NB4 (cell line): Measurements from ENCODE around the gene PLEKHF1.

ENCODE experiments used
- POLR2A ChIP-seq: IDR thresholded peaks from 2 replicates; pipeline ENCODE4 v1.6.1; 2011; ENCODE audit warnings: mild to moderate bottlenecking; ENCODE audit not compliant: insufficient read length; ENCODE audit errors: extremely low read depth
- TF ChIP-seq, protein P1 (sequence below): IDR thresholded peaks from one replicate; pipeline ENCODE4 v1.5.1; 2012; ENCODE audit warnings: low read depth, low read length

DNA sequence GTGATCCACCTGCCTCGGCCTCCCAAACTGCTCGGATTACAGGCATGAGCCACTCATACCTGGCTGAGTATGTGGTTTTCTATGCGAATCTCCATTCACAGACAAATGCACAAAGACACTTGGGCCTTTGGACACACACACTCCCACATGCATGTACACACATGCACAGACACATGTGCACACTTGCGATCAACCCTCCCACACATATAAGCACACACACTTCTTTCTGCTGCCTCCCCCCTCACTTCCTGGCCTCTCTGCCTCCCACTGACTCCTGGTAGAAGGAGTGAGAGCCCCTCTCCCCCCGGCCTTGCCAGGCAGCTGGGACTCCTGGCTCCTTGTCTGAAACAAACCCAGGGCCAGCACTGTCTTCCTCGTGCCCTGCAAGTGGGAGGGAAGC is 29.3 kb upstream of the PLEKHF1 start:
- TF ChIP-seq, protein P1, sequence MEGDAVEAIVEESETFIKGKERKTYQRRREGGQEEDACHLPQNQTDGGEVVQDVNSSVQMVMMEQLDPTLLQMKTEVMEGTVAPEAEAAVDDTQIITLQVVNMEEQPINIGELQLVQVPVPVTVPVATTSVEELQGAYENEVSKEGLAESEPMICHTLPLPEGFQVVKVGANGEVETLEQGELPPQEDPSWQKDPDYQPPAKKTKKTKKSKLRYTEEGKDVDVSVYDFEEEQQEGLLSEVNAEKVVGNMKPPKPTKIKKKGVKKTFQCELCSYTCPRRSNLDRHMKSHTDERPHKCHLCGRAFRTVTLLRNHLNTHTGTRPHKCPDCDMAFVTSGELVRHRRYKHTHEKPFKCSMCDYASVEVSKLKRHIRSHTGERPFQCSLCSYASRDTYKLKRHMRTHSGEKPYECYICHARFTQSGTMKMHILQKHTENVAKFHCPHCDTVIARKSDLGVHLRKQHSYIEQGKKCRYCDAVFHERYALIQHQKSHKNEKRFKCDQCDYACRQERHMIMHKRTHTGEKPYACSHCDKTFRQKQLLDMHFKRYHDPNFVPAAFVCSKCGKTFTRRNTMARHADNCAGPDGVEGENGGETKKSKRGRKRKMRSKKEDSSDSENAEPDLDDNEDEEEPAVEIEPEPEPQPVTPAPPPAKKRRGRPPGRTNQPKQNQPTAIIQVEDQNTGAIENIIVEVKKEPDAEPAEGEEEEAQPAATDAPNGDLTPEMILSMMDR, result no peak
- no peak for TF ChIP-seq POLR2A
